ENCODE results near the gene LCN6.
"Not testable (repeated sequence)": the region's sequence is repeated elsewhere in the genome, so short reads cannot be mapped to it uniquely, and the experiment has no call there.

DNA sequence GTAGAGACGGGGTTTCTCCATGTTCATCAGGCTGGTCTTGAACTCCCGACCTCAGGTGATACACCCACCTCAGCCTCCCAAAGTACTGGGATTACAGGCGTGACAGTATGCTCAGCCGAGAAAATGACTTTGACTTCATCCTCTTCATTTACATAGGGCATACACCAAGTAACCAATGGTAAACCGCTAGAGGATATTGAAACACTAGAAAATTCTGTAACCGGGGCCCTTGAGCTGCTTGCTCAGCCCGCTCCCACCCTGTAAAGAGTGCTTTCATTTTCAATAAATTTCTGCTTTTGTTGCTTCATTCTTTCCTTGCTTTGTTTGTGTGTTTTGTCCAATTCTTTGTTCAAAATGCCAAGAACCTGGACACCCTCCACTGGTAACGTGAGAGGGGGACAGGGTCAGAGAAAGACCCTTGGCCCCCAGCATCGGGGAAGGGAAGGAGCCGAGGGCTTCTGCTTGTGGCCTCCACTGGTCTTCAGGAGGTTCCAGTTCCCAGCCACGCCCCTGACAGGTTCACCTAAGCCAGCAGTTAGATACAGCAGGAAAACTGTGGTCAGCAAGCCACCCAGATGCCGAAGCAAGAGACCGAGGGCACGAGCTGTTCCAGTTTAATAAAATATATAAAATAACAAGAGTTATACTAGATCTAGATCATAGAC is 17.6 kb upstream of the LCN6 start:
- TF ChIP-seq, protein P1, sequence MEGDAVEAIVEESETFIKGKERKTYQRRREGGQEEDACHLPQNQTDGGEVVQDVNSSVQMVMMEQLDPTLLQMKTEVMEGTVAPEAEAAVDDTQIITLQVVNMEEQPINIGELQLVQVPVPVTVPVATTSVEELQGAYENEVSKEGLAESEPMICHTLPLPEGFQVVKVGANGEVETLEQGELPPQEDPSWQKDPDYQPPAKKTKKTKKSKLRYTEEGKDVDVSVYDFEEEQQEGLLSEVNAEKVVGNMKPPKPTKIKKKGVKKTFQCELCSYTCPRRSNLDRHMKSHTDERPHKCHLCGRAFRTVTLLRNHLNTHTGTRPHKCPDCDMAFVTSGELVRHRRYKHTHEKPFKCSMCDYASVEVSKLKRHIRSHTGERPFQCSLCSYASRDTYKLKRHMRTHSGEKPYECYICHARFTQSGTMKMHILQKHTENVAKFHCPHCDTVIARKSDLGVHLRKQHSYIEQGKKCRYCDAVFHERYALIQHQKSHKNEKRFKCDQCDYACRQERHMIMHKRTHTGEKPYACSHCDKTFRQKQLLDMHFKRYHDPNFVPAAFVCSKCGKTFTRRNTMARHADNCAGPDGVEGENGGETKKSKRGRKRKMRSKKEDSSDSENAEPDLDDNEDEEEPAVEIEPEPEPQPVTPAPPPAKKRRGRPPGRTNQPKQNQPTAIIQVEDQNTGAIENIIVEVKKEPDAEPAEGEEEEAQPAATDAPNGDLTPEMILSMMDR (IDR thresholded peaks at IDR 0.05), result not testable (repeated sequence)
- not testable (repeated sequence) for TF ChIP-seq POLR2A (IDR thresholded peaks at IDR 0.05); POLR2AphosphoS5 (IDR thresholded peaks at IDR 0.05; ENCODE audit: insufficient read depth in 1 of 2, low read depth in 1 of 2)
